OCI-LY3 (cell line): ENCODE measurements around the gene ARHGAP26.

Source experiments
- H2AFZ ChIP-seq: fragments of 200-600, 300-600 bp; shearing (Covaris generic); 2 replicates; pipeline ENCODE4 v1.6.0; 2014; ENCODE audit warnings: antibody characterized with exemption, low read depth, low read length
- H3K27ac ChIP-seq: fragments of 200-600, 300-600 bp; sonication (generic); 2 replicates; pipeline ENCODE4 v1.5.1; 2014; ENCODE audit warnings: mild to moderate bottlenecking, low read length, moderate library complexity, mixed read lengths
- H3K27me3 ChIP-seq: fragments of 200-600, 300-600 bp; sonication (generic); 2 replicates; pipeline ENCODE4 v1.6.1; 2014; ENCODE audit warnings: low read depth, low read length, mixed read lengths
- H3K36me3 ChIP-seq: fragments of 200-600, 300-600 bp; sonication (generic); replicated peaks from 2 replicates; pipeline ENCODE3; 2014; ENCODE audit warnings: low read depth, low read length, mixed read lengths
- H3K4me1 ChIP-seq: fragments of 300-600, 200-600 bp; sonication (generic); 2 replicates; pipeline ENCODE4 v1.6.1; 2014; ENCODE audit warnings: low read length, mixed read lengths
- H3K4me2 ChIP-seq: fragments of 200-600, 300-600 bp; sonication (generic); 2 replicates; pipeline ENCODE4 v1.6.1; 2014; ENCODE audit warnings: low read length, mixed read lengths
- H3K4me3 ChIP-seq: fragments of 300-600, 200-600 bp; sonication (generic); 2 replicates; pipeline ENCODE4 v1.5.1; 2014; ENCODE audit warnings: antibody characterized with exemption, mild to moderate bottlenecking, low read length, moderate library complexity
- H3K79me2 ChIP-seq: fragments of 300-600, 200-600 bp; shearing (Covaris generic); 2 replicates; pipeline ENCODE4 v1.6.1; 2014; ENCODE audit warnings: mild to moderate bottlenecking, low read length, mixed read lengths
- H3K9ac ChIP-seq: fragments of 300-600, 200-600 bp; shearing (Covaris generic); 2 replicates; pipeline ENCODE4 v1.6.0; 2014; ENCODE audit warnings: mild to moderate bottlenecking, low read length, moderate library complexity
- H3K9me3 ChIP-seq: fragments of 200-600, 300-600 bp; shearing (Covaris generic); 2 replicates; pipeline ENCODE4 v1.6.1; 2014; ENCODE audit warnings: low read length, mixed read lengths; ENCODE audit not compliant: insufficient read depth
- H4K20me1 ChIP-seq: fragments of 200-600, 300-600 bp; sonication (generic); 2 replicates; pipeline ENCODE4 v1.6.1; 2016; ENCODE audit warnings: low read length, mixed read lengths; ENCODE audit not compliant: insufficient read depth
- CTCF ChIP-seq: fragments of 200-600, 300-600 bp; sonication (generic); IDR thresholded peaks from 2 replicates; pipeline ENCODE4 v1.5.1; 2014; ENCODE audit warnings: antibody characterized with exemption, low read length, low read depth
- EZH2phosphoT487 ChIP-seq: fragments of 200-600 bp; shearing (Covaris generic); IDR thresholded peaks from 2 replicates; pipeline ENCODE4 v1.6.1; 2018; ENCODE audit warnings: antibody characterized with exemption, mixed run types, low read depth

The ARHGAP26 gene

GRCh38 chr5:143055596-143056338 lies 285.6 kb downstream of the ARHGAP26 start:
- Histone ChIP-seq H3K4me1 (peaks cover 87% of the 10 kb centered on the region), H3K27ac (peak overlapping the region; percentile 97), H2AFZ (no peak overlapping the region), H3K79me2 (no peaks in the 10 kb centered on the region), H3K27me3 (no peaks in the 10 kb centered on the region), H3K9me3 (no peaks in the 10 kb centered on the region), H3K9ac (peak overlapping the region; percentile 65), H3K4me3 (peak overlapping the region; percentile 19; the same call in 1 of the 2 replicates), H4K20me1 (no peaks in the 10 kb centered on the region), H3K4me2 (peak overlapping the region; percentile 73), H3K36me3 (no peaks in the 10 kb centered on the region)
- TF ChIP-seq EZH2phosphoT487 (no peak), CTCF (no peak)

- H4K20me1 ChIP-seq: no peaks in the 10 kb centered on the region
- no peak for TF ChIP-seq CTCF
- no peak for TF ChIP-seq EZH2phosphoT487
- H3K27me3 ChIP-seq: no peaks in the 10 kb centered on the region
- H3K79me2 ChIP-seq: no peaks in the 10 kb centered on the region
- H3K4me2 ChIP-seq: peak overlapping the region; percentile 73
- H3K9ac ChIP-seq: peak overlapping the region; percentile 67
- H3K9me3 ChIP-seq: no peaks in the 10 kb centered on the region
- no peak overlapping the region for H2AFZ ChIP-seq
- peak overlapping the region; percentile 97 for H3K27ac ChIP-seq
- H3K36me3 ChIP-seq: no peaks in the 10 kb centered on the region
- H3K4me3 ChIP-seq: peak overlapping the region; percentile 54
- peaks cover 86% of the 10 kb centered on the region for H3K4me1 ChIP-seq
Observed at GRCh38 chr5:143056339-143056704, 286.1 kb downstream of the ARHGAP26 start.

- Histone ChIP-seq H3K4me1 (peaks cover 83% of the 10 kb centered on the region), H3K9ac (peak overlapping the region; percentile 67), H3K27me3 (no peaks in the 10 kb centered on the region), H3K79me2 (no peaks in the 10 kb centered on the region), H3K4me3 (peak overlapping the region; percentile 54), H3K27ac (peak overlapping the region; percentile 97), H4K20me1 (no peaks in the 10 kb centered on the region), H3K4me2 (peak overlapping the region; percentile 73), H2AFZ (no peak overlapping the region), H3K9me3 (no peaks in the 10 kb centered on the region), H3K36me3 (no peaks in the 10 kb centered on the region)
- TF ChIP-seq CTCF (no peak), EZH2phosphoT487 (no peak)
Observed at GRCh38 chr5:143056792-143057579, 286.8 kb downstream of the ARHGAP26 start.

- Histone ChIP-seq H3K4me2 (peak overlapping the region; percentile 73), H3K27ac (peak overlapping the region; percentile 97), H4K20me1 (no peaks in the 10 kb centered on the region), H3K4me3 (peak overlapping the region; percentile 54), H2AFZ (no peak overlapping the region), H3K36me3 (no peaks in the 10 kb centered on the region), H3K9me3 (no peaks in the 10 kb centered on the region), H3K27me3 (no peaks in the 10 kb centered on the region), H3K9ac (peak overlapping the region; percentile 67), H3K79me2 (no peaks in the 10 kb centered on the region), H3K4me1 (peaks cover 77% of the 10 kb centered on the region)
- TF ChIP-seq EZH2phosphoT487 (no peak), CTCF (no peak)
Observed at GRCh38 chr5:143057580-143057999, 287.4 kb downstream of the ARHGAP26 start.
